ENCODE measurements around the gene NPIPA8.
"Not testable (repeated sequence)": the region's sequence is repeated elsewhere in the genome, so short reads cannot be mapped to it uniquely, and the experiment has no call there.

GRCh38 chr16:18336636-18337035 is at the start of gene NPIPA8:
- not testable (repeated sequence) for TF ChIP-seq EZH2phosphoT487 (IDR thresholded peaks at IDR 0.05; ENCODE audit: borderline replicate concordance); ZNF274 (IDR thresholded peaks at IDR 0.05; ENCODE audit: low read depth, low read length); POLR2AphosphoS5 (IDR thresholded peaks at IDR 0.05; ENCODE audit: low read depth, low read length); POLR2A (IDR thresholded peaks at IDR 0.05; ENCODE audit: borderline replicate concordance, extremely low read depth, insufficient read depth, insufficient read length); RAD21 (IDR thresholded peaks at IDR 0.05; ENCODE audit: low read depth); JUND (IDR thresholded peaks at IDR 0.05); ZFX (IDR thresholded peaks at IDR 0.05); MAX (IDR thresholded peaks at IDR 0.05); EZH2 (IDR thresholded peaks at IDR 0.05)
- TF ChIP-seq, protein P1, sequence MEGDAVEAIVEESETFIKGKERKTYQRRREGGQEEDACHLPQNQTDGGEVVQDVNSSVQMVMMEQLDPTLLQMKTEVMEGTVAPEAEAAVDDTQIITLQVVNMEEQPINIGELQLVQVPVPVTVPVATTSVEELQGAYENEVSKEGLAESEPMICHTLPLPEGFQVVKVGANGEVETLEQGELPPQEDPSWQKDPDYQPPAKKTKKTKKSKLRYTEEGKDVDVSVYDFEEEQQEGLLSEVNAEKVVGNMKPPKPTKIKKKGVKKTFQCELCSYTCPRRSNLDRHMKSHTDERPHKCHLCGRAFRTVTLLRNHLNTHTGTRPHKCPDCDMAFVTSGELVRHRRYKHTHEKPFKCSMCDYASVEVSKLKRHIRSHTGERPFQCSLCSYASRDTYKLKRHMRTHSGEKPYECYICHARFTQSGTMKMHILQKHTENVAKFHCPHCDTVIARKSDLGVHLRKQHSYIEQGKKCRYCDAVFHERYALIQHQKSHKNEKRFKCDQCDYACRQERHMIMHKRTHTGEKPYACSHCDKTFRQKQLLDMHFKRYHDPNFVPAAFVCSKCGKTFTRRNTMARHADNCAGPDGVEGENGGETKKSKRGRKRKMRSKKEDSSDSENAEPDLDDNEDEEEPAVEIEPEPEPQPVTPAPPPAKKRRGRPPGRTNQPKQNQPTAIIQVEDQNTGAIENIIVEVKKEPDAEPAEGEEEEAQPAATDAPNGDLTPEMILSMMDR (IDR thresholded peaks at IDR 0.05 in 2 of 3, conservative IDR thresholded peaks at IDR 0.05 in 1 of 3; ENCODE audit: borderline replicate concordance in 1 of 3, insufficient read depth in 1 of 3, low read depth in 2 of 3, low read length in 2 of 3), result not testable (repeated sequence)
